Neutrophil (primary cell): ENCODE results near the gene CDKAL1.

ENCODE experiments used
- H3K27ac ChIP-seq: fragments of 200-600 bp; sonication (generic); 2 replicates; pipeline ENCODE4 v1.5.1; 2016; ENCODE audit warnings: mild to moderate bottlenecking, moderate library complexity
- H3K27me3 ChIP-seq: fragments of 200-600 bp; sonication (generic); 2 replicates; pipeline ENCODE4 v1.6.0; 2016; ENCODE audit warnings: mild to moderate bottlenecking
- H3K36me3 ChIP-seq: fragments of 200-600 bp; sonication (generic); 2 replicates; pipeline ENCODE4 v1.5.1; 2017
- H3K4me1 ChIP-seq, 2 experiments: fragments of 200-600 bp in 1 of 2; sonication (generic) in 1 of 2; 1 replicate in 1 of 2; 2 replicates in 1 of 2; pipeline versions ENCODE4 v1.5.1 to v1.6.1; 2013 to 2016; ENCODE audit warnings: low read depth in 1 of 2, low read length in 1 of 2, mild to moderate bottlenecking in 1 of 2, moderate library complexity in 1 of 2; ENCODE audit not compliant: control insufficient read depth in 1 of 2, insufficient read depth in 1 of 2
- H3K4me3 ChIP-seq, 2 experiments: fragments of 200-600 bp in 1 of 2; sonication (generic) in 1 of 2; 1 replicate in 1 of 2; 2 replicates in 1 of 2; pipeline ENCODE4 v1.5.1; 2013 to 2016; ENCODE audit warnings: low read depth in 1 of 2, low read length in 1 of 2, mild to moderate bottlenecking in 1 of 2, moderate library complexity in 1 of 2
- H3K9me3 ChIP-seq: fragments of 200-600 bp; sonication (generic); 2 replicates; pipeline ENCODE4 v1.5.1; 2016
- TF ChIP-seq, protein P1 (sequence below): fragments of 200-600 bp; sonication (generic); IDR thresholded peaks from 2 replicates; pipeline ENCODE4 v1.5.1; 2016; ENCODE audit warnings: antibody characterized with exemption

The CDKAL1 gene

DNA sequence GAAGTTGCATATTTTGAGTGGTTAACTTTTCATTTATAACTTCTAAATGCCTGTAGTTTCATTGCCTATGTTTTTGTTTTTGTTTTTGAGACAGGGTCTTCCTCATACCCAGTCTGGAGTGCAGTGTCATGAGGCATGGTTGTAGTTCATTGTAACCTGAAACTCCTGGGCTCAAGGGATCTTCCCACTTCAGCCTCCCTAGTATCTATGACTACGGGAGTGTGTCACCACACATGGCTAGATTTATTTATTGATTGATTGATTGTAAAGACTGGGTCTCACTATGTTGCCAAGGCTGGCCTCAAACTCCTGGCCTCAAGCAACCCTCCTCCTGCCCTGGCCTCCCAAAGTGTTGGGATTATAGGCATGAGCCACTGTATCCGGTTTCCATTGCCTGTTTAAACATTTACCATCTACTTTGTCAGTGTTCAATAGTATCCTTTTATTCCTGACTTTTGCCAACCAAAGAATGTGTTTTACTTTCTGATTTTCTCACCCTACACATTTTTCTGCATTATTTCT lies 144.6 kb downstream of the CDKAL1 start:
- Histone ChIP-seq H3K4me3 (no peak overlapping the region), H3K9me3 (no peaks in the 10 kb centered on the region), H3K4me1 (no peaks in the 10 kb centered on the region), H3K36me3 (no peaks in the 10 kb centered on the region), H3K27me3 (no peaks in the 10 kb centered on the region), H3K27ac (no peak overlapping the region)
- TF ChIP-seq, protein P1, sequence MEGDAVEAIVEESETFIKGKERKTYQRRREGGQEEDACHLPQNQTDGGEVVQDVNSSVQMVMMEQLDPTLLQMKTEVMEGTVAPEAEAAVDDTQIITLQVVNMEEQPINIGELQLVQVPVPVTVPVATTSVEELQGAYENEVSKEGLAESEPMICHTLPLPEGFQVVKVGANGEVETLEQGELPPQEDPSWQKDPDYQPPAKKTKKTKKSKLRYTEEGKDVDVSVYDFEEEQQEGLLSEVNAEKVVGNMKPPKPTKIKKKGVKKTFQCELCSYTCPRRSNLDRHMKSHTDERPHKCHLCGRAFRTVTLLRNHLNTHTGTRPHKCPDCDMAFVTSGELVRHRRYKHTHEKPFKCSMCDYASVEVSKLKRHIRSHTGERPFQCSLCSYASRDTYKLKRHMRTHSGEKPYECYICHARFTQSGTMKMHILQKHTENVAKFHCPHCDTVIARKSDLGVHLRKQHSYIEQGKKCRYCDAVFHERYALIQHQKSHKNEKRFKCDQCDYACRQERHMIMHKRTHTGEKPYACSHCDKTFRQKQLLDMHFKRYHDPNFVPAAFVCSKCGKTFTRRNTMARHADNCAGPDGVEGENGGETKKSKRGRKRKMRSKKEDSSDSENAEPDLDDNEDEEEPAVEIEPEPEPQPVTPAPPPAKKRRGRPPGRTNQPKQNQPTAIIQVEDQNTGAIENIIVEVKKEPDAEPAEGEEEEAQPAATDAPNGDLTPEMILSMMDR = no peak

DNA sequence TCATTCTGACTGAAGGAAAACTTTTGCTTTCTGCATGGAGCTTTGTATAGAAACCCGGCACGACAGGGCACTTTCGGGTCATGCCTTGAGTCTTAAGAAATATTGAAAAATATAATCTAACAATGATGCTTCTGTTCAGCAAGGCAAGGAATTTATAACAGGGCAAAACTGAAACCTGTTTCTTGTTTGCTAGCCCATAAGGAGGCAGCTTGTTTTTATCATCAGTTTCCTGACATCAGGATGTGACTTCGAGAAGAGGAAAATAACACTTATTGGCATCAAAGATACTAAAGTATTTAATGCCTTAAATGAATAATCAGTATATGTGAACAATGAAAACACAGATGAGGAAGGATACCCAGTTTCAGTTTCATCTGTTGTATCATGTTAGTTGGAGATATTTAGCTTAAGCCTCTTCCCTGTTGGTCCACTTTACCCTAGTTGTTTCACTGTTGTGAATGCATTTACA lies 146.5 kb downstream of the CDKAL1 start:
- no peak overlapping the region for H3K27ac ChIP-seq

DNA sequence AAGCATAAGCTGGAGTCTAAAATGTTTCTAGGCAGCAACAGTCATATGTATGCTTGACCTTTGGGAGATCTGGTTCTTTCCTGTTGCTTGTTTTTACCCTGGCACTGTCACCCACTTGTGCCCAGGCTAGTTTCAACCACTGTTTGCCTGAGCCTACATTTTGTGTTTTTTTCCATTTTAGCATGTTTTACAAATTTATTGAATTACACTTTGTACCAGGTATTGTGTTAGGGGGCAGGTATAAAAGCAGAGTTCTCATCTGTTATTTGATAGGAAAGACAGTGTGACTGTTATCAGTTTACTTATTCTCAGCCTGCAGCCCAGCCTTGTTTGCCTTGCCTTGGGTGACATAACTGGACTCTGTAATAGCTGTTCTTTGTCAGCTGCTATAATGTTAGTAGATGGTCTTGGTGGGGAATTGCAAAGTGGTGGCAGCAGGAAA lies 147.0 kb downstream of the CDKAL1 start:
- no peak overlapping the region for H3K27ac ChIP-seq
- TF ChIP-seq, protein P1 = no peak
- H3K9me3 ChIP-seq = no peaks in the 10 kb centered on the region
- H3K4me3 ChIP-seq = no peak overlapping the region
- no peaks in the 10 kb centered on the region for H3K36me3 ChIP-seq
- no peaks in the 10 kb centered on the region for H3K4me1 ChIP-seq
- H3K27me3 ChIP-seq = no peaks in the 10 kb centered on the region

More for the DNA sequence above, 146.5 kb downstream of the CDKAL1 start:
- Histone ChIP-seq H3K36me3 (no peaks in the 10 kb centered on the region), H3K27me3 (no peaks in the 10 kb centered on the region), H3K9me3 (no peaks in the 10 kb centered on the region), H3K4me1 (no peaks in the 10 kb centered on the region), H3K4me3 (no peak overlapping the region)
- TF ChIP-seq, protein P1 = no peak

DNA sequence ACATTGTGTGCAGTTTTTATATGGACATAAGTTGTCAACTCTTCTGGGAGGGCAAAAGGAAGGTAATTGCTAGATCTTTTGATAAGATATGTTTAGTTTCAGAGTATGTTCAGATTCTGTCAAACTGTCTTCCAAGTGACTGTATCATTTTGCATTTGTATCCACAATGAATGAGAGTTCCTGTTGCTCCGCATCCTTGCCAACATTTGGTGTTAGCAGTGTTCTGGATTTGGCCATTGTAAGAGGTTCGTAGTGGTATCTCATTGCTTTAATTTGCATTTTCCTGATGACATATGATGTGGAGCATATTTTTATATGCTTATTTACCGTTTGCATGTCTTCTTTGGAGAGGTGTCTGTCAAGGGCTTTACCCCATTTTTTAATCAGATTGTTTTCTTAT lies 150.2 kb downstream of the CDKAL1 start:
- Histone ChIP-seq H3K4me3 (no peak overlapping the region), H3K27me3 (no peaks in the 10 kb centered on the region), H3K36me3 (no peaks in the 10 kb centered on the region), H3K27ac (no peak overlapping the region), H3K4me1 (no peaks in the 10 kb centered on the region), H3K9me3 (no peaks in the 10 kb centered on the region)
- TF ChIP-seq, protein P1 = no peak

GRCh38 chr6:20686142-20686541 lies 151.9 kb downstream of the CDKAL1 start:
- Histone ChIP-seq H3K36me3 (no peaks in the 10 kb centered on the region), H3K9me3 (no peaks in the 10 kb centered on the region), H3K4me3 (no peak overlapping the region), H3K27ac (no peak overlapping the region), H3K27me3 (no peaks in the 10 kb centered on the region), H3K4me1 (no peaks in the 10 kb centered on the region)
- TF ChIP-seq, protein P1 = no peak
